Epidermal melanocyte (primary cell): ENCODE measurements around the gene ZNF318.
A peak's percentile ranks its signal among the peaks of the same experiment; 100 is the strongest.
"Not testable (repeated sequence)": the region's sequence is repeated elsewhere in the genome, so short reads cannot be mapped to it uniquely, and the experiment has no call there.

Experiments used
- DNase-seq: peaks from one replicate; pipeline ENCODE4 v3.0.0; 2011; ENCODE audit warnings: low spot score; ENCODE audit not compliant: insufficient read length

The ZNF318 gene, protein sequence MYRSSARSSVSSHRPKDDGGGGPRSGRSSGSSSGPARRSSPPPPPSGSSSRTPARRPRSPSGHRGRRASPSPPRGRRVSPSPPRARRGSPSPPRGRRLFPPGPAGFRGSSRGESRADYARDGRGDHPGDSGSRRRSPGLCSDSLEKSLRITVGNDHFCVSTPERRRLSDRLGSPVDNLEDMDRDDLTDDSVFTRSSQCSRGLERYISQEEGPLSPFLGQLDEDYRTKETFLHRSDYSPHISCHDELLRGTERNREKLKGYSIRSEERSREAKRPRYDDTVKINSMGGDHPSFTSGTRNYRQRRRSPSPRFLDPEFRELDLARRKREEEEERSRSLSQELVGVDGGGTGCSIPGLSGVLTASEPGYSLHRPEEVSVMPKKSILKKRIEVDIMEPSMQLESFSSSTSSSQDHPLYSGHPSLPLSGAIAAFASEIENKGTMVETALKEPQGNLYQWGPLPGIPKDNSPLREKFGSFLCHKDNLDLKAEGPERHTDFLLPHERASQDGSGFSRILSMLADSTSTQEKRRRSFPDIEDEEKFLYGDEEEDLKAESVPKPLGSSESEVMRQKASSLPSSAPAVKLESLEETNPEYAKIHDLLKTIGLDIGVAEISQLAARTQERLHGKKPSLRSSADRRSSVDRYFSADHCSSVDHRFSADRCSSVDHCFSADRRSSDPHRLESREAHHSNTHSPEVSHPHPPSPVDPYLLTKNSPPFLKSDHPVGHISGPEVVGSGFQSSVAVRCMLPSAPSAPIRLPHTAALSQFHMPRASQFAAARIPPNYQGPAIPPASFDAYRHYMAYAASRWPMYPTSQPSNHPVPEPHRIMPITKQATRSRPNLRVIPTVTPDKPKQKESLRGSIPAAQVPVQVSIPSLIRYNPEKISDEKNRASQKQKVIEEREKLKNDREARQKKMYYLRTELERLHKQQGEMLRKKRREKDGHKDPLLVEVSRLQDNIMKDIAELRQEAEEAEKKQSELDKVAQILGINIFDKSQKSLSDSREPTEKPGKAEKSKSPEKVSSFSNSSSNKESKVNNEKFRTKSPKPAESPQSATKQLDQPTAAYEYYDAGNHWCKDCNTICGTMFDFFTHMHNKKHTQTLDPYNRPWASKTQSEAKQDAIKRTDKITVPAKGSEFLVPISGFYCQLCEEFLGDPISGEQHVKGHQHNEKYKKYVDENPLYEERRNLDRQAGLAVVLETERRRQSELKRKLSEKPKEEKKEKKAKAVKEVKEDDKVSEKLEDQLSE (N-terminal part only)

DNA sequence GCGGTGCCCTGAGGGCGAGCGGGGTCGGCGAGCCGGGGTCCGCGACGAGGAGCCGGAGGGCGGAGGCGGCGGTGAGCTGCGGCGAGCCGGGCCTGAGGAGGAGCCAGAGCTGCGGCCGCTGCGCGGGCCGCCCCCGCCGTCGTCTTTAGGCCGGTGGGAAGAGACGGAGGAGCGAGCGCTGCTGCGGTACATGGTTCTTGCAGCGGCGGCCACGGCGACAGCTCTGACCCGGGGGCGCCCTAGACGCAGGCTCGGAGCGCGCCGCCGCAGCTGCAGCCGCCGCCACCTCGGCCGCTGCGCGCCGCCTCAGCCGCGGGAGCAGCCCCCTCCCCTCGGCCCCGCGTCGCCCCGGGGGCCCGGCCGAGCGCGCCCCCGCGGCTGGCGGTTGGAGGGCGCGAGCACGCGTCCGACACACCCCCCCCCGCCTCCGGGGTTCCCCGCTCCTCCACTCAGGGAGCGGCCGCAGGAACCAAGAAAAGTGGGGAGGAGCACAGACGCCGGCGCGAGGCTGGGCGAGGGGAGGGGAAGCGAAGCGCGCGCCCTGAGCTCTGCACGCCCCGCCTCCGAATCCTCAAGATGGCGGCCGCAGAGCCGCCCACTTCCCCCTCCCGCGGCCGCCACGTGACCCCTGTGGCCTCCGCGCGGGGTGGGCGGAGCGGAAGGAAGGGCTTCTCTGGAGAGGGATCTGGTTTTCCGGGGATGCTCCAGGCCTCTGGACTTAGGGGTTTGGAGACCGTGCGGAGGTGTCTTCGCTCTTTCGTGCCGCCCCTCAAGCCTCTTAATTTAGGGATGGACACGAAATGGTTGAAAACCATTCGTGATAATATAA lies at the start of gene ZNF318:
Gene ZNF318, minus strand, starts transcription at position 474 of the 829 bp plus-strand sequence. Its CDS starts 282 bp downstream, at position 192.
- DNase-seq: peak; percentile 87

DNA sequence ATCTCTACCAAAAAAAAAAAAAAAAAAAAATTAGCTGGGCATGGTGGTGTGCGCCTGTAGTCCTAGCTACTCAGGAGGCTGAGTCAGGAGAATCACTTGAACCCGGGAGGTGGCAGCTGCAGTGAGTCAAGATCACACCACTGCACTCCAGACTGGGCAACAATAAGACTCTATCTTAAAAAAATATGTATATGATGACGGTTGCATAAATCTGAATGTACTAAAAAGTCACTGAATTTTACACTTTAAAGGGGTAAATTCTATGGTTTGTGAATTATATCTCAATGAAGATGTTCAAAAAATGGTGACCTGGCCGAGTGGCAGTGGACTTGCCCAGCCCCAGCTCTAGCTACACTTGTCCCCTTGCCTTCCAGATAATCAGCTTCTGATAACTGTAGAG lies 47.5 kb upstream of the ZNF318 start:
- DNase-seq: no peak

DNA sequence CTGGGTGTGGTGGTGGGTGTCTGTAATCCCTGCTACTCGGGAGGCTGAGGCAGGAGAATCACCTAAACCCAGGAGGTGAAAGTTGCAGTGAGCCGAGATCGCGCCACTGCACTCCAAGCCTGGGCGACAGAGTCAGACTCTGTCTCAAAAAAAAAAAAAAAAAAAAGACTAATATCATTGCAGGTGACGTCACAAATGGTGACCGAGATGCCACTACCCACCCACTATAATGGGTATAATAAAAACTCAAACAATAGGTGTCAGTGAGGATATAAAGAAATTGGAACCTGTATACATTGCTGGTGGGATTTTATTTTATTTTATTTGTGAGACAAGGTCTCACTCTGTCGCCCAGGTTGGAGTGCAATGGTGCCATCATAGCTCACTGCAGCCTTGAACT lies 45.8 kb upstream of the ZNF318 start:
- DNase-seq: not testable (repeated sequence)

DNA sequence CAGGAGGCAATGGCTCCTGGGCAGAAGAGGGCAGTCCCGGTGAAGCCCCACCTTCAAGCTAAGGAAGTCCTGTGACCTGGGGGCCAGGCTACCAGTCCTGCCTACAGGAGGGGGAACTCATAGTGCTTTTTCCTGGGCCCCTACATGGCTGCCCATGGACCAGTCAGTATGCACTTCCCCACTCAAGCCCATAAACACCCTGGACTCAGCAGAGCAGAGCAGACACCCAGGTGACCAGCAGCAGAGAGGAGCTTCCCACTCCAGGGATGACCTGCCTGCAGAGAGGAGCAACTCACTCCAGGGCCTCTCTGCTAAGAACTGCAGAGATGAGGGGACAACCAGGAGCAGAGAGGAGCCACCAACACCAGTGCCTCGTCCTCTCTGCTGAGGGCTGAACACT lies 43.6 kb upstream of the ZNF318 start:
- no peak for DNase-seq

DNA sequence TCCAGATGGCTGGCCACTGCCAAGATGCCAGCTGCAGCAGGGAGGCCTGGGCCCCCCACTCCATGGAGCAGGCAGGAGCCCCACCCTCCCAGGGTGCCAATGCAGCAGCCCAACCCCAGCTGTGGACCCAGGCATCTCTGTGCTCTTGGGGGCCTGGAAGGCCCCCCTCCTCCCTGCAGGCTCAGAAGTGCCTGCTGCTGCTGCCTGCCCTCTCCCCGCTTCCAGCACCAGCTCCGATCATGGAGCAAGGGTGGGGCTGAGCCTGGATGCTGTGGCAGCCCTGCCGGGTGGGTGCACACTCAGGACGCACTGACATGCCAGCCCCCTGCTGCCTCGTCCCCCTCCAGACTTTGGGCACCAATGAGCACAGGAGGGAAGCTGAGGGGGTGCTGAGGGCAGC lies 43.1 kb upstream of the ZNF318 start:
- DNase-seq: no peak

DNA sequence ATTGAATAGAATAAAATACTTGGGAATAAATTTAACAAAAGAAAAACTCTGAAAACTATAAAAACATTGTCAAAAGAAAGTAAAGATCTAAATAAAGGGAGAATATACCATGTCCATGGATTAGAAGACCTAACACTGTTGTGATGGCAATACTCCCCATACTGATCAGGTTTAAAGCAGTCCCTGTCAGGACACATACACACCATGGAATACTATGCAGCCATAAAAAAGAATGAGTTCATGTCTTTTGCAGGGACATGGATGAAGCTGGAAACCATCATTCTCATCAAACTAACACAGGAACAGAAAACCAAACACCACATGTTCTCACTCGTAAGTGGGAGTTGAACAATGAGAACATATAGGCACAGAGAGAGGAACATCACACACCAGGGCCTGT lies 41.3 kb upstream of the ZNF318 start:
- not testable (repeated sequence) for DNase-seq

DNA sequence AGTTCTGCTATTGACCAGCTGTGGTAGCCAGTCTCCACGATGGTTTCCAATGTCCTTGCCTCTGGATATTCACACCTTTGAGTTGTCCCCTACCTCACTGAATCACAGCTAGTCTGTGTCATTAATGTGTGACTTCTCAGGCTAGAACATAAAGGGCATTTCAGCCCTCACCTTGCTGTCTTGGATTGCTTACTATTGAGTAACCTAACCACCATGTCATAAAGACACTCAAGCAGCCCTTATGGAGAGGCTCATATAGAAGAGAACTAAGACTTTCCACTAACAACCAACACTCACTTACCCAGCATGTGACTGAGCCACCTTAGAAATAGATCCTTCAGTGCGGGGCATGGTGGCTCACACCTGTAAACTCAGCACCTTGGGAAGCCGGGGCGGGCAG lies 38.8 kb upstream of the ZNF318 start:
- no peak for DNase-seq

DNA sequence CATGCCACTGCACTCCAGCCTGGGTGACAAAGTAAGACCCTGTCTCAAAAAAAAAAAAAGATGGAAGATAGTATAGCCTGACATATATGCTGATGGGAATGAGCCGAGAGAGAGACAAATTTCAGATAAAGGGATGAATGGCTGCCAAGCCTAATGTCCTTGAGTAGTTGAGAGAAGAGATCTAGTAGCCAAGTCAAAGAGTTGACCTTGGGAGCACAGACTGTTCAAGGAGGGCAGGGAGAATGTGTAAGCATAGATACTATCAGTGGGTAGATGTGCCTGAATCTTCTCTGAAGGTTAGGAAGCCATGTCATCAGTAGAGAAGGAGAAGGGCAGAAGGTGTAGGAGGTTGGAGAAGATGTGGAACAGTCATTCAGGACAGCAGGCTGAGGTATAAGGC lies 37.8 kb upstream of the ZNF318 start:
- DNase-seq: no peak

DNA sequence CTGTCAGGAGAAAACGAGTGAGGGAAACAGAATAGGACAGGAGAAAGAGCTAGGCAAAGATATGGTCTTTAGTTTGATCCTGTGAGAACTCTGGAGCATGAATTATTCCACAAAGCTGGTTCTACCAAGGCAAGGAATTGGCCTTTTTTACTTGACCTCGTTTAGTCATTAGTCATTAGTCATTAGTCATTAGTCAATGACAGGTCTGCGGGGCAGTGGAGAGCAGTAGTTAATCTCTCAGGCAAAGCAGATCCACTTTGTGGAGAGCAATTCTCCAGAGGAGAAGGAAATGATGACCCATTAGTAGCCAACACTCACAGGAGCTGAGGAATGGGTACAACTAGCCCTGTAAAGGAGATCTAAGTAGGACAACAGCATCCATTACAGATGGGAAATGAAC lies 35.9 kb upstream of the ZNF318 start:
- no peak for DNase-seq

DNA sequence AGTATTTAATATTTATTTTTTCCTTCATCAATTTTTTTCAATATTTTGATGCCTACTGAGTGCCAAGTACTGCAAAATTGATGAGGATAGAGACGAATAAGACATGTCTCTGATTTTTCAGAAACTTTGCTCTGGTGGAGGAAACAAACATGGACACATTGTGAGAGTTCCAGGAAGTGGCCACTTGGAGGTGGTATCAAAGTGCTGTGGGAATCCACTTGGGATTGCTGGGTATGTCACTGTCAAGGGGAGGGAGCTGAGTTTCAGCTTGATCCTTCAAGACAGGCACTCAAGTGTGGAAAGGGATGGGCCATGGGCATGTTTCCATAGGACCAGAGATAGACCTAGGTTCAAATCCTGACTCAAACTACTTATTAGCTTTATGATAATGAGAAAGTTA lies 33.4 kb upstream of the ZNF318 start:
- no peak for DNase-seq

DNA sequence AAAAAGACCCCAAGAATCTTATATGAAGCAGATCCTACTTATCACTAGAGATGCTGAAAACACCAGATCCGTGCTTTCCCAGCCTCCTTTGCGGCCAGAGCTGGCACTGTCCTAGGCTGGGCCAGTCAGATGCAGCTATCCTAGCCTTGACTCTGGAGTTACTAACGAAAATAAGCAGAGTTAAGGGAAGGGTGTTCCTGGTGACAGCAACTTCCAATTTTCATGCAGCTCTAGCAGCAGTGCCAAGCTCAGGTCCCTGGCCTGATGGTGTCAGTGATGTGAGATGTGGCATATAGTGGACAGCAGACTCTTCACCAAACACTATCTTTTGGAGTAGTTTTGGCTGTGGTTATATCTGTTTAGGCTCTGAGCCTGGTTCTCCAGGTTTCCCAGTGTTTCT lies 32.3 kb upstream of the ZNF318 start:
- DNase-seq: no peak

DNA sequence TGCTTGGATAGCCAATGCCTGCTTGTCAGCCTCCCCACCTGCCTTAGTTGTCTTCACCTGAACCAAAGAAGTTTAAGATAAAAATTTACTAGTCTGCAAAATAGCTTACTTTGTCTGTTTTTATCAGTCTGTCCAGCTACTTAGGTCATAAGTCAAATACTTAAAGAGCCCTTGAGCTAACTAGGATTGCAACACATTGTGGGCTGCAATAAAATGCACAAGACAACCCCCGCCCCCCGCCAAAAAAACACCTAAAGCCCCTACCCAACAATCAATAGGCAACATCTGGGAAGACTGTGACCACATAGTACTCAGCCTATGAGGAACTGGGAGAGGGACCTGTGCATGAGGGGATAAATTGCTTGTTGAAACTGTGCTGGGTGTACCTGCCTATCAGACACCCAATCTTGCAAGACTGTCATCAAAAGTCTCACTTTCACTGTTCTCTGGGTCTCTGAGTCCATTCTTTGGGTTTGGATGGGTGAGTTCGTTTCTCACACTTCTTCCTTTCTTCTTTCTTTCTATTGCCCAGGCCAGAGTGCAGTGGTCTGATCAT lies 30.6 kb upstream of the ZNF318 start:
- no peak for DNase-seq

DNA sequence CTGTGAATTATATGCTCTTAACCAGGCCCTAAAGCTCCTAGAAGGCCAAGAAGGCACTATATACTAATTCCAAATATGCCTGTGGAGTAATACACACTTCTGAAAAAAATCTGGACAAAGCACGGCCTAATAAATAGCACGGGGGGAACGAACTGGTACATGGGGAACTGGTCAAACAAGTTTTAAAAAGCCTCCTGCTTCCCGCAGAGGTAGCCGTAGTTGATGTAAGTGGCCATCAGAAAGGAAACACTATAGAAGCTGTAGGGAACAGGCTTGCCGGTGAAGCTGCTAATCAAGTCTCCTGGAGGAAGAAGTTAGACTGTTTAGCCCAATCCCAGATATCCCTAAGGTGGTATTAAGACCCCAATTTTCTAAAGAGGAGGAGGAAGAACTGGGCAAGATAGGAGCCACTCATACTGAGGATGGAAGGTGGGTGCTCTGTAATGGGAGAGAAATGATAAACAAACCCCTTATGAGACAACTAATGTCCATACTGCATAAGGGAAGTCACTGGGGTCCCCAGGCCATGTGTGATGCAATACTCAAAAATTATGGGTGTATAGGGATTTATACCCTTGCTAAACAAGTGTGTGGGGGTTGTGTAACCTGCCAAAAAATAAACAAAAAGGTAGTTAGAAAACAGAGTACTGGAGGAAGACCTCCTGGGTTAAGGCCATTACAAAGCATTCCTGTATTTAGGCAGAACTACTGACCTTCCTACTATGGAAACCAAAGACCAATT lies 27.1 kb upstream of the ZNF318 start:
- no peak for DNase-seq

DNA sequence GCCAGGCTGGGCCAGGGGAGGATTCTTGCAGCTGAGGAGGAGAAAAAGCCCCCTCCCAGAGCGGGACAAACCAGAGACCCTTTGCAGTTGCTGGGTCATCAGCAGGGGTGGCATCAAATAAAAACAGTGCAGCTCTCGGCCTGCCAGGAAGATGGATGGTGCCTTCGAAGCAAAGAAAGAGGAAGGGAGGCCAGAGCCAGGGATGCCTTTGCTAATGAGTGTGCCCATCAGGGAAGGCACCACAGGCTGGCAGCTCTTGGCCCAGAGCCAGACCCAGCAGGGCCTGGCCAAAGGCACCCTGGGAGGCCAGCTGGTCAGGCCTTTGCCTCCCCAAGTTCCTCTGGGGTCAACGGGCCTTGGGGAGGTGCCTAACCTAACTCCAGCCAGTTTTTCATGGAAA lies 26.3 kb upstream of the ZNF318 start:
- no peak for DNase-seq

DNA sequence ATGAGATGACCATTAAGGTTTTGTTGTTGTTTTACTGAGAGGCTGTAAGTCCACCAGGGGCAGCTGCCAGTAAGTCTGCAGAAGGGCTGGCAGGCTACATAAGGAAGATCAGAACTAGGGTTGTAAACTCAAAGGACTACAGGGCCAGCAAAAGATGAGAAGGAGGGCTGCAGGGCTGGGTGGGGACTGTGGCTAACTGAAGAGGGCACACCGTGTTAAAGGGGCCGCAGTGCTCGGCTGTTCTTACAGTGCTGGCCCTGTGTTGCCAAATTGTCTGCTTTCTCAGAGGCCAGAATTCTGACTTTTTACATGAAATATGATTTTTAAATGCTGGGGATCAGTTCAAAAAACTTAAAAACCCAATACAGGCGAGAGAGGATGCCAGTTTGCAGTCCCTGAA lies 25.5 kb upstream of the ZNF318 start:
- DNase-seq: no peak

DNA sequence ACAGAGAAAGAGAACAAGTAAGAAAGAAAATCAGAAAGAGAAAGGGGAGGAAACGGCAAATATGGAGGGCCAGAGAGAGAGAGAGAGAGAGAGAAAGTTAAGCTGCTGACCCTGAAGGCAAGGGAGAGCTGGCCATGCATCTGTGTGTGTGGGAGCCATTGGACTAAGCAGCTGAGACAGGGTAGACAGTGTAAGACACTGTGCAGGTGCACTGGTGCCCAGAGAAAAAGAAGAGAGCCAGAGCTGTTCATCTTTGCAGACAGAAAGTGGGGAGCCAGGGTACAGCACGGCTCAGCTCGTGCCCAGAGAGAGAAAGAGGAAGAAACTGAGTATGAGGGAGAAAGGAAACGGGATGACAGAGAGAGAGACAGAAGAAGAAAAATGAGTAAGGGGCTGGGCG lies 24.2 kb upstream of the ZNF318 start:
- DNase-seq: no peak

DNA sequence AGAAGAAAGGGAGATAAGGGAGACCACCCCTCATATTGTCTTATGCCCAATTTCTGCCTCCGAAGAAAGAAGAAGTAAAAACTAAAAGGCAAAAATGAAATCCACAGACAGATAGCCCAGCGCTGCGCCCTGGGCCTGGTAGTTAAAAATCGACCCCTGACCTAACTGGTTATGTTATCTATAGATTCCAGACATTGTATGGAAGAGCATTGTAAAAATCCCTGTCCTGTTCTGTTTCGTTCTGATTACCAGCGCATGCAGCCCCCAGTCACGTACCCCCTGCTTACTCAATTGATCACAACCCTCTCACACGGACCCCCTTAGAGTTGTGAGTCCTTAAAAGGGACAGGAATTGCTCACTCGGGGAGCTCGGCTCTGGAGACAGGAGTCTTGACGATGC lies 23.7 kb upstream of the ZNF318 start:
- not testable (repeated sequence) for DNase-seq

DNA sequence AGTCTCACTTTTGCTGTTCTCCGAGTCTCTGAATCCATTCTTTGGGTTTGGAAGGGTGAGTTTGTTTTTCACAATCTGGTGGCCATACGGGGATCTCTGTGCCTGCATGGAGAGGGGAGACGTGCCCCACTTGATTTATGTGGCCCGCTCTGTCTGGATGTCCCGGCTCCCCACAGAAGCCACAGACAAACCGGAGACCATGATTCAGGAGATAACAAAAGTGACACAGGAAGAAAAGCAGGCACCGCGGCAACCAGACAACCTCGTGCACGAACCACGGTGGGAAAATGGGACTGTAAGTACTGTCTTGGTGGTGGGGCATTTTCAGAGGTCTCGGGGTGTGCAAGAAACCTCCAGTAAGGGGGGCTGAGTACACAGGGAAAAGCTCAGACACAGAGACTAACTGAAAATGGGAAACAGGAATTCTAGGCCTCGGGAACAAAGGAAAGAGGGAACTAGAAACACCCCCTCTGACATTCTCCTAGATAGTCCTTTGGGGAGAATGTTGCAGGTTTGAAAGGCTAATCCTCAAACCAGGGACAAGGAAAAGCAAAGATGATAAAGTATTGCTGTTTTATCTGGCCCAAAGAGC lies 22.1 kb upstream of the ZNF318 start:
- no peak for DNase-seq

DNA sequence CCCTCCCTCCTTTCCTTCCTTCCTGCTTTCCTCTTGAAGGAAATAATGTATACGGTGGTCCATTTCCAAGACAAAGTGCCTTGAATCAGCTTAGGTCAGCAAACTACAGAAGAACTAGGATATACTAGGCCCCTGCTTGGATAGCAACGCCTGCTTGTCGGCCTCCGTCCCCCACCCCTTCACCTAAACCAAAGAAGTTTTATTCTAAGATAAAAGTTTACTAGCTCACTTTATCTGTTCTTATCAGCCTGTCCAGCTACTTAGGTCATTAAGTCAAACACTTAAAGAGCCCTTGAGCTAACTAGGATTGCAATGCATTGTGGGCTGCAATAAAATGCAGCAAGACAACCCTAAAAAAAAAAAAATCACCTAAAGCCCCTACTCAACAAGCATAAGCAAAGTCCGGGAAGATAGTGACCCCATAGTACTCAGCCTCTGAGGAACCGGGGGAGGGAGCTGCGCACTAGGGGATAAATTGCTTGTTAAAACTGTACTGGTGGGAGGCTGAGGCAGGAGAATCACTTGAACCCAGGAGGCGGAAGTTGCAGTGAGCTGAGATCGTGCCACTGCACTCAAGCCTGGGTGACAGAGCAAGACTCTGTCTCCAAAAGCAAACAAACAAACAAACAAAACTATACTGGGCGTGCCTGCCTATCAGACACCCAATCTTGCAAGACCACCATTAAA lies 21.4 kb upstream of the ZNF318 start:
- not testable (repeated sequence) for DNase-seq
